SK-N-DZ (cell line): ENCODE measurements around the gene BACH1.

Source experiments
- DNase-seq: peaks from one replicate; pipeline ENCODE4 v3.0.0-alpha.2; 2015; ENCODE audit warnings: low spot score

BACH1 gene

DNA sequence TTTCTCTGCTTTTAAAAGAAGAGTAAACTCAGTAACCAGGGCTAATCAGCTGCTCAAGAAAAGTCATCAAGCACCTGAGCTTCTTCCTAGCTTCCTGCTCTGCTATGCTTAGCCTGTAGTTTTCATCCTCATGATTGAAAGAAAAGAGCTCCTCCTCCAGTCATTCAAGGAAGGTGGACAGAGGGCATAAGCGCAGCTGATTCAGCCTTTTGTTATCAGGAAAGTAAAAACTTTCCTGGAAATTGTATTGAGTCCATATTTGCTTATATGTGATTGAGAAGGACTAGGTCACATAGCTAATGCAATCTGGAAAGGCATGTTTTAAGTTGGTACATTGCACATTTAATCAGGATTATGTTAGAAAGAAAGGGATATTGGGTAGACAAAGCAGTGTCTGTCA, 8.5 kb upstream of the BACH1 start:
- DNase-seq: no peak

DNA sequence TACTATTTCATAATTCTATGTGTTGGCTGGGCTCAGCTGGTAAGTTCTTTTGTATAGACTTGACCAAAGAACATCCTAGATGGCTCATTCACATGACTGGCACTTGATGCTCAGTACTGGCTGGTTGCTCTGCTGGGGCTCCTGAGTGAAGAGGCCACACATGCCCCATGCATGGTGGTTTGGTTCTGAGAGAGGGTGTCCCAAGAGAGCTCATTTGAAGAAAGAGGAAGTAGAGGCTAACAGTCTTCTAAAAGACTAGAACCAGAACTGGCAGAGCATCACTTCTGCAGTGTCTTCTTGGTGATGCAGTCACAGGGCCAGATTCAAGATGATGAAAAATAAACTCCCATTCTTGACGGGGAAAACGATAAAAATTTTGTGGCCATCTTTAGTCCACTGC, 5.2 kb upstream of the BACH1 start:
- DNase-seq: no peak

DNA sequence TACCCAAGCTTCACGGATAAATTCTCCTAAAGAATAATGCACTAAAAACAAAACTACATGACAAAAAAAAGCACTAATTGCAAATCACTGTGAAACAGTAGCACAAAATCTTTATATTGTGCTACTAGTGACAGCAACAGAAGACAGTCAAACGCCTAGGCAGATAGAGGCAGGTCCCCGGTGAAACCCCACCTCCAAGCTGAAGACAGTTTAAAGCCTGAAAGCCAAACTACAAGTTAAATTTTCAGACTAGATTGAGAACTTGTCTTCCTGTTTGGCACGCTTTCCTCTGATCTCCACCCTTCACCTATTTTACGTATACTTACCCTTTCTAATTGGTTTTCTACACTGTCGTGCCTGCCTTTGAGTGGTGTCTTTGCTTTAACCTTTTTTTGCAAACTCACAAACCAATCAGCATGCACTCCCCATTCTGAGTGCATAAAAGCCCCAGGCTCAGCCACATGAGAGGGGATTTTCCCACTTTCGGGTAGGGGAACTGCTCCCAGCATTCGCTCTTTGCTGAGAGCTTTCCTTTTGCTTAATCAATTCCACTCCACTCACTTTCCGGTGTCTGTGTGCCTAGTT, 3.6 kb upstream of the BACH1 start:
- no peak for DNase-seq

DNA sequence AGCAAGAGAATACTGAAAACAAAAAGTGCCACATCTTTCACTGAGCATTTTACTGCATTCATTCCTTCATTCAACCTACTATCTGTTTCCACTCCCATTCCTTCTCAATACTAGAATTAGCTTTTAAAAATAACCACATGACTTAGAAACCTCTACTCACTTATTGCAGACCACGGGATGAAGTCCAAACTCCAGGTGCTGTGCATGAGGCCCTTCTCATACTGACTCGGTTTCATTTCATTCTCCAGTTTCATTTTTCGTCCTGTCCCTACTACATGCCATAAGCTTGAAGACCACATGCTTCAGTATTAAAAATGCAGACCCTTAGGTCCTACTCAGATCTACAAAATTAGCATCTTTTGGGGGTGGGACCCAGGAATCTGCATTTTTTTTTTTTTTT, 2.3 kb upstream of the BACH1 start:
- no peak for DNase-seq

DNA sequence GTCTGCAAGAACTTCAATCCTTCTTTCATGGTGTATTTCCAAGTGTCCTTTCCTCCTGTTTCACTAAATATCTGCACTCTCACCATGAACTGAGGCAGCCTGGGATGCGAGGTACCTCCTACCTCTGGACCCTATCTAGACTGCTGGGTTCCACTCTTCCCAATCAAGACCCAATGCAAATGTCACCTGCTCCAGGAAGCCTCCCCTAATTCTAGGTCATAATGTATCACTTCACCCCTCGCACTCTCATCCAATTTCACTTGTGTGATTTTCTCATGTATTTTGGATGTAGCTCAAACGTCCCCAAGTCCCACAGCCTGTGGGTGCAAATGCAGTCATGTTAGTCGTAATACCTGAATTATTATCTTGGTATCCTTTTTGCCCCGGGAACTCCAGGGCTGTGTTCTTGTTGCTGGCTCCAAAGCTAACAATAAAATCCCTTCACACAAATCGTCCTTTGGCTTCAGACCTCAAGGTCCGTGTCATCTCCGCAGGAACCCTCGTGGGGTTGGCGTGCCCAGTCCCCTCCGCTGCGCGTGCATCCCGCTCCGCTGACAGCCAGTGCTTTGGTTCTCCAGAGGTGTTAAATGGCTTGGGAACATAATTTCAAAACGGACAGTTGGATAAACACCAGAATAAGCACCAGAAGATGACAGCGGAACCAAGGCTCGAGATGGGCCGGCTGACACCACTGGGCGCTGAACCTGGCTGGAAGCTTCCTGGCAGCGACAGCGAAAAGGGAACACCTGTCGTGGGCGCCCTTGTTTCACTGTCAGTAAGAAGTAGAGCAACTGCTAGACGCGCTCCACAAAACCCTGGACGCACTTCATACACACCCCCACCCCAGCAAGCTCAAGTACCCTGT, 1.0 kb upstream of the BACH1 start:
- no peak for DNase-seq

DNA sequence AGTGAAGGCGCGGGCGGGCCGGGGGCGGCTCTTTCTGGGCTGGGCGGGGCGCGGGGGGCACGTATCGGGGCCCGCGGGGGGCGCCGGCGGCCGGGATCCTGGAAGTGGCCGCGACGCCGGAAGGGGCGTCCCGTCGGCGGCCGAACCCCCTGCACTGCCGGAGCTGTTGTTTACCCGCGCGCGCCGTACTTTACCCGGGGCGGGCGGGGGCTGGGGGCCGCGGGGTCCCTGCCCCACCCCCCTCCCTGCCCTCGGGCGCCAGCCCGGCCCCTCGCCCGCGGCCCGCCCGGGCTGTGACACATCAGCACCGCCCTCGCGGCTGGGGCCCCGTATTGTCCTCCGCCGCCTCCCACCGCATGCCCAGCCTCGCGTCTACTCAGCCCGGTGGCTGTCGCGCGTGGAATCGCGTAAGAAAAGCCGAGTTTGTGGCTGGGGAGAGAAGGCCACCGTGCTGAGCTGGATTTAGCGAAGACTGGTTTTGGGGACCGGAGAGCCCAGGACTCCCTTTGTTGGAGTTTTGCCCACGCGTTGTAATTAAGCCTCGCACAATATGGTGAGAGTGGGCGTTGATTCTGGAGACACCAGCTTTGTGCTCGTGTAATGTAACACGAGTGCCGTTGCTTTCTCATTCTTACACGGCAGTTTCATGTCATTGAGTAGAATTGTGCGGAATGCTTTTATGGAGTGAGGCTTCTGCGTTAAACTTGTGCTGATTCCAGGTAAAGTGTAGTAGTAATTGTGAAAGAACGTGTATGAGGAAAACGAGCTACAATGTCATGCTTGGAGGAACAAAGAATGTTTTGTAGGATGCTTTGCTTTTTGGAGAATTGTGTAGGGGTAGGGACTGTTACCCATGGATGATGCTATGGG, 559 bp downstream of the BACH1 start:
- DNase-seq: peak; percentile 38

DNA sequence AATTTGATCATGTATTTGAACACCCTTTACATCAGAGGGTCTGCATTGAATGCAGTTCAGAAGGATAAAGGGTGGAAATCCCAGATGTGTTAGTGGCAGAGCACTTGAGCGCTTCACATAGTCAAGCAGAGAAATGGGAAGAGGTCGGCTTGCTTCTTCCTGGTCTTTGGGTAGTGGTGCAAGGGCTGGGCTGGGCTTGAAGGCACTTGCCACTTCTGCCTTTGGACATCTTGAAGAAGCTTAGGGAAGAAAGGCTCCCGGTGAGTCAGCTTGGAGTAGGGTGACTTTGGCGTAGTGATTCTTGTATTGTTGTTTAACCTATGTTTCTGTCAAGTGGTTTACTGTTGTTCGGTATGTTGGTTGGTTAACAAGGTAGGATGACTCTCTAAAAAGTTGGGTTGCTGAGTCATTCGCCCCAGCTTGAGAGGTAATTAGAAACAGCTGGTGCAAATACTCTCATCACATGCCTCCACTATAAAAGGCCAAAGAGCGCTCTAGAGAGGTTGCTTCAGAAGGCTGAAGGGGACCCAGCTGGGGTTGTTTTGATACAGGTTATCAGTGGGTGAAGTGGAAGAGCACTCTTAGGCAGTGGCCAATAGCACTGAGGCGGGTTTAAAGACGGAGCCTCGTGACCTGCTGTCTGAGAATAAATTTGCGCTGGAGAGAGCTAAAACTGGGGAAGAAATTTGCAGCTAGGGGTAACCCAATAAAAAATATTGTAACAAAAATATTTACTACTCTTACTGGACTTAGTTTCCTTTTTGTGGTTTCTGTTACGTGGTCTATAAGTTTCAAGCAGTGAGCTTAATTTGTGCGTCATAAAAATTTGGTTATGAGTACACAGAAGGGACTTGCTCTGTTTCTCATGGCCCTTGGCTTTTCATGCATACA, 1.4 kb downstream of the BACH1 start:
- DNase-seq: peak; percentile 38

DNA sequence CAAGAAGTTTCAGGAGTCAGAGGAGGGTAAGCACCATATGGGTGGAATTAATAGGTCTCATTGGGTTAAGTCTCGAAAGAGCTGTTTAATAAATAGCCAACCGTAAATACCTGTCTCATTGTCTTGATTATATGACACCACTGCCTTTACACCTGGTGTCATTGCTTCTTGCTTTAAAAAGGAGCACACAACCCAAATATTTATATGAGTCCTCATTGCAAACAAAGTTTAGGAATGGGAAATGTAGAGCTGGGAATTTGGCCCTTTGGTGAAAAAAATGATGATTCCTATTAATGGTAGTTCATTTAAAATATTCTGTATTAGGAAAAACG, 2.1 kb downstream of the BACH1 start:
- no peak for DNase-seq

DNA sequence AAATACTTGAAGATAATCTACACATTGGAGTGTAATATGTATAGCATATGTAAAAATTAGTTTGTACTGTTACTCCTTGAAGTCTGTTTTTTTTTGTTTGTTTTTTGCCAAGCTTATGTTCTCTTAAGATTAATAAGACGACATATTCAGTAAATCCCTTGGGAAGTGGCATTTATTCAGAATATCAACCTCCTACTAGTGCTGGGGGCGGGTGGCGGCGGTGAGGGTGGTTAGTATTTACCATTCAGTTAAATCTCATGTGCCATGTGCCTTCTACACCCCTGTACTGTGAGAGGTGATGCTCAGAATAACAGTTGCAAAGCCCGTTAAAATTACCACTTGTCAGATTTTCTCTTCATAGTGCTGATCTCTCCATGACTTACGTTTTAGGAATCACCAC, 3.0 kb downstream of the BACH1 start:
- DNase-seq: no peak

DNA sequence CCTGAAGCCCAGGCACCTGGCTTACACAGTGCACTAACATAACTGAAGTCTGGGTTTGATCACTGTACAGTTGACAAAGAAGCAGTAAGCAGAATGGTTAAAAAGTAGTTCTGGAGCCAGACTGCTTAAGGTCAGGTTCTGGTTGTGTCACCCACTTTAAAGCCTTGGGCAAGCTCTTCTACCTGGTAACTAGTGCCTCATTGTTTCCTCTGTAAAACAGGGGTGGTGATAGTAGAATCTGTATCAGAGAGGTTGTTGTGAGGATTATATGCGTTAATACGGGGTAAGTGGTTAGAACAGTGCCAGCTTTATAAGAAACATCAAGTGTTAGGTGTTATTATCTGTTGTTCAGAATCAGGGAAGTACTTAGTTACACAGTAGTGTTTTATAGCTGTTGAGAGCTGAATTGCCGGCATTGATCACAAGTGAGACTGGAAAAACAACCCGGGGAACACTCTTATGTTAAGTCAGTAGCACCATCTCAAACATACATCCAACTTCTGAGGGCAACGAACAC, 3.7 kb downstream of the BACH1 start:
- no peak for DNase-seq

DNA sequence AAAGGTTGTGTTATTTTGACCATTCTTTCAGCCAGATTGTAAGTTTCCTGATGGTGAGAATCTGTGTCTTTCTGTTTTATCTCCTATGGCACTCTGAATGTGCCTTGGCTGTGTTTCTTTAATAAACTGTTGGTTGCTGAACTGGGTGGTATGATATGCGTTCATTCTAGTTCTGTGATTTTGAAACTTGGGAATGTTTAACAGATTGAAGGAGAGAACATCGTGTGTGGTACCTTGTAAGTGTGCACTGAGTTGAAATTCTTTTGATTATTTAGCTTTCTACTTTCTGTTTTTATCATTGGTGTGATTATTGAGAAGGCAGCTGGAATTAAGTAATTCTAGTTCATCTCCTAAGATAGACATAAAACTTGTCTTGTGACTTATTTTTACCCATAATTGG, 4.6 kb downstream of the BACH1 start:
- DNase-seq: no peak

DNA sequence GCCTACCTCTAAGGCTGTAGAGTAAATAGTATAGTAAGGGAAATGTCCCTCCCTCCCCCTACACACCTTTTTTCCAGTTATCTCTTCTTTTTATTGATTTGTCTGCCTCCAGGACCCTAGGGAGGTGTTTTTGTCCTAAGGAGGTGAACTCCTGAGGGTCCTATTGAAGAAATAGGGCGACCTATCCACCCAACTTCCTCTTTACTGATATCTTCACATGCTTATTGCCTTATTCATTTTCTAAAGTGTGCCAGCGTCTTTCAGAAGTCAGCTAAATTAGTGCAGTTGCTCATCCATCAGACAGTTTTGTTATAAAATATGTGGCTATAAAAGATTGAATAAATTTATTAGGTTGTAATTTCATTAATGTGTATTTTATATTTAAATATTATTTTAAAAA, 5.9 kb downstream of the BACH1 start:
- DNase-seq: no peak

DNA sequence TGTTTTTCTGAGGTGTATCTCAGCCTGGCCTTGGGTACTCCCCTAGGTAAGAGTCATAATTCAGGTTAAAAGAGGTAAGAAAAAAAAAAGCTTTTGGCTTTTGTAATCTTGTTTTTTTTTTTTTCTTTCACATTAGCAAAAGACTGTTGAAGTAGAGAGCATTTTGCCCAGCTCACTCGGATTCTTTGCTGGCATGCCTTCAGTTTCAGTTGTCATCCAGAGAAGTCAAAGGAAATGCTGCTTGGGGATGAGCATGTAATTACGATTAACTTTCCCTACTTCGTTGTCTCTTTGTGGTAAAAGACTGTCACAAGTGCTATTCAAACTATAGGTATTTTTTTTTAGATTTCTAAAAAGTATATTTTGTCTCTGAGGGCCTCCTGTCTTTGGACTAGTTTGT, 6.3 kb downstream of the BACH1 start:
- no peak for DNase-seq

DNA sequence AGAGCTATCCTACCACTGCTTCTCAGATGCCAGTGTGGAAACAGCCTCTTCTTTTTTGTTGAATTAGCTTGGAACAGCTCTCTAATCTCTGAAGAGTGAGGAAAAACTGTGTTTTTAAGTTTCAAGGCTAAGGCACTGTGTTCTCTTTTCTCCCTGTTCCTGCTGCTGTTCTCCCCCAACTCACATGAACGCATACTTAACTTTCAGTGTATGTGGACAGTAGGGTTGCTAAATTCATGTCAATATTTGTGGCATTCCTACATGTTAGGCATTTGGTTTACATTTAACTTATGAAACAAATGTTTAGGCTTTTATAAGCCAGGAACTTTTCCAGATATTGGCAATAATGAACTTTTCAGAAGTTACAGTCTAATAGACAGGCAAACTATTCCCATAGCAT, 6.8 kb downstream of the BACH1 start:
- DNase-seq: no peak

DNA sequence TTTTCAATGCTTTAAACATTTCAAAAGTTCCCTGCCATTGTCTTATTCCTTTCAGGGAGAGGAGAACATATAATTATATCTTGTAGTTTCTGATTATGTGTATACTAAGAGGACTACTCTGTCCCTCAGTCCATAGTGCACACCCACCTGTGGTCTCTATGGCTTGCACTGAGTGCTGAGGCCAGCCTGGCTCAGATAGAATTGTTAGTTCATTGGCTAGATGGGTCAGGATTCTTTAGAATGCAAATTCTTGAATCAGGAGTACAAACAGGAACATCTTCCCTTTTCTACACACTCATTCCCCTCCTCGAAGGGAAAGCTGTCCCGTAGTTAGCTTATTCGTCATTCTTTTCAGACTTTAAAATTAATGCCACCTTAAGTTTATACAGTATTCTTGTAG, 8.2 kb downstream of the BACH1 start:
- DNase-seq: no peak

DNA sequence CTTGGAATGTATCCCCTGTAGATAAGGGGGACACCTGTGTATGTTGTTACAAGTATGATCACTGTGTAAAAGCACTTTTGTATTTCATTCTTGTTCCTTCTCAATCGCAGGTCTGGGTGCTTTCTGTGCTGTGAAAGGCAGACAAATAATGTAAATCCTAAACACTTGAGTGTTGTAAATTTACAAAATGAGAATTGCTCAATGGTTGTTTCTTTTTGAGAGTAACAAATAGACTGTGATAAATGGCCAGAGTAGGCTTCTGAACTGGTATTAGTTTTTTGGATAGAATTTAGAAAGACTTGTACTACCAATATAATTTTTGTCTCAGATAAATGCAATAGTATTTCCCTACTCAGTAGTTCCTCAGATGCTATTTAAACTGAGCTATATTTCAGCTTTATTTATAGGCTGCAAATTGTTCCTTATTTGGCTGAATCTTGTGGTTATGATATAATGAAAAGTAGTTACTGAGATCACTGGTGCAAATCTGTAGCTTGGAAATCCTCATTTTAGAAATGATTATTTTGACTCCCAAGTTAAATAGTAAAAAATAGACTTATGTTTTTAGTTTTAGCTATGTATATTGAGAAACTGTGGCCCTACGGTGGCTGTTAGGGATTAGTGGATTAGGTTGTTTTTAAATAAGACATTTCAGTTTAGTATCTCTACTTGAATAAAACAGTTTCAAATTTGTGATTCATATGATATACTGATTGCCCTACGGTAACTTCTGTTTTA, 9.2 kb downstream of the BACH1 start:
- no peak for DNase-seq

DNA sequence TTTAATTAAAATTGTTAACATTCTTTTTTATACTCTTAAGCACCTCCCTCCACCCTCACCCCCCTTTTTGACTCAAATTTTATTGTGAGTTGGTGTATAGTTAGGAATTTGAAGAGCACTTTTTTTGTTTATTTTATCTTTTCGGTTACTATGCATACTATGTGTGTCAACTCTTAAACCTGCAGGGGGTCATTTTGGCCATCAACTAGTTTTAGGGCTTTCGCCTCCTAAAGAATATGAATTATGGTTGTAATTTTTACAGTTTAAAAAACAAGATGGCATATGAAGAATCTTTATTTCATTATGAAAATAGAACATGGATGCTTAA, 9.7 kb downstream of the BACH1 start:
- no peak for DNase-seq

DNA sequence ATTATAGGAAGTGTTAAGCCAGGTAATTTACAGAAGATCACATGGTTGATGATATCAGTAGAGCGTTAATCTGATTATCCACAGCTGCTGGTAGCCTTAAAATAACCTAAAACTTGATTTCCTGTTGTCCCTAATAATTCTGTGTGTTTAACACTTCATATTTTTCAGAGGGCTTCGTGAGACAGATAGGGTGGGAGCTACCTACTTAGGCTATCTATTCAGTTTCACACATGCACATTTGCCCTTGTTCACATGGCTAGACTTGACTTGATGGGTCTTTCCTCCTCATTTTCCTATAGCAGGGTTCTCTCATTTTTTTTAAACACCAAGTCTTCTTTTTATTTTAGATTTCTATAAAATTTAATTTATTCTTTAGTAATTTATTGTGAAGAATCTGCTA, 11.0 kb downstream of the BACH1 start:
- DNase-seq: no peak

DNA sequence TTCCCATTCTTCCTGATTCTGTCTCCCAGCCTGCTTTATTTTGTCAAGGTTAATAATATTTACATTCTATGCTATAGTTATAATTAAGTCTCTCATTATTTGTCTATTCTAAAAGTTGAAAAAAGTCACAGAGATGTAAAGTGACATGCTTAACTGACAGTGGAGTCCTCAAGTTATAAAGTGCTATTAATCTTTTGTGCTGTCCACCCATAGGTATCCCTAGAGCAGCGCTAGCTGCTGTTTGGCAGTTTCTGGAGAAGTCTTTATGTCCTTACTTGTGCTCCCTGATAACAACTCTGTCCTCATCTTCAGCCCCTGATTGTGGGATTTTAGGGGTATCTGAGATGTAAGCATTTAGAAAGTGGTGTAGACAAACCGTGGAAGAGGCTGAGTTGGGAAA, 13.1 kb downstream of the BACH1 start:
- no peak for DNase-seq

DNA sequence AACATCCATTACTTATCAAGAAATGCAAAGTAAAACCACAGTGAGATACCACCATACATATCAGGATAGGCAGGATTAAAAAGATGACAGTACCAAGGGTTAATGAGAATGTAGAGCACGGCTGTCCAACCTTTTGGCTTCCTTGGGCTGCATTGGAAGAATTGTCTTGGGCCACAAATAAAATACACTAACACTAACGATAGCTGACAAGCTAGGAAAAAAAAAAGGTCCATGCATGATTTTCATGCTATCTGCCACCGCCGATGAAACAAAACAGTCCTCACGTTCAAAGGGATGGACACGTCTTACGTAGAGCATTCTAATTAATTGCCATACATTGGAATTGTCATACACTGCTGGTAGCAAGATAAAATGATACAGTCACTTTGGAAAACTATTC, 14.3 kb downstream of the BACH1 start:
- no peak for DNase-seq
